Tibial nerve (tissue), 3 donors: ENCODE data around the gene SLMAP.

Experiments
- CTCF ChIP-seq, 5 experiments: fragments of 200-600 bp in 3 of 5; fragments of 450-650 bp in 2 of 5; sonication (generic) in 3 of 5; IDR thresholded peaks; one replicate each; pipeline ENCODE4 v1.5.1; 2016 to 2019; ENCODE audit warnings: antibody characterized with exemption in 5 of 5, mild to moderate bottlenecking in 3 of 5, moderate library complexity in 2 of 5
- POLR2A ChIP-seq, 2 donors: fragments of 450-650 bp; IDR thresholded peaks; one replicate each; pipeline ENCODE4 v1.6.1; 2017; ENCODE audit warnings: antibody characterized with exemption in 2 of 2, mild to moderate bottlenecking in 2 of 2, moderate library complexity in 2 of 2

- no peak for TF ChIP-seq POLR2A (IDR thresholded peaks at IDR 0.05)
- TF ChIP-seq CTCF (IDR thresholded peaks at IDR 0.05): no peak
Observed at GRCh38 chr3:57779666-57780065, 23.6 kb downstream of the SLMAP start.
